B cell (primary cell): ENCODE measurements around the gene MOB3B. TPM values are rescaled to one million over a fixed set of nuclear protein-coding genes. Genes with fewer than 3 reads are reported as not detected.

Experiments used
- ATAC-seq: fragments of 200-7000 bp; cut with Tn5 transposase; one replicate; pipeline ENCODE4 v1.10.0; 2021; ENCODE audit warnings: low read depth, mild to moderate bottlenecking, moderate number of reproducible peaks, moderate library complexity
- CTCF ChIA-PET: fragments of 350-600 bp; sonication (Branson Sonifier 250); formaldehyde crosslinking; loops from one replicate; lab custom pipeline; 2021; ENCODE audit warnings: antibody characterized with exemption, inconsistent platforms; lab: Charles Lee
- POLR2A ChIA-PET: fragments of 350-600 bp; sonication (Branson Sonifier 250); formaldehyde crosslinking; loops from one replicate; lab custom pipeline; 2021; ENCODE audit warnings: antibody characterized with exemption; lab: Charles Lee
- DNase-seq: peaks from one replicate; pipeline ENCODE4 v3.0.0; 2013
- H2AFZ ChIP-seq: 2 replicates; pipeline ENCODE4 v1.6.1; 2012; ENCODE audit warnings: mild to moderate bottlenecking, low read depth, low read length; ENCODE audit not compliant: insufficient read depth, poor library complexity, severe bottlenecking
- H3K27ac ChIP-seq, 2 donors: 1 replicate in 1 of 2; 2 replicates in 1 of 2; pipeline ENCODE4 v1.5.1; 2012 to 2013; ENCODE audit warnings: low read length in 2 of 2, mild to moderate bottlenecking in 2 of 2, moderate library complexity in 1 of 2
- H3K27me3 ChIP-seq, 4 experiments: fragments of 200-600 bp in 1 of 4; sonication (generic) in 1 of 4; replicated peaks in 1 of 4; 1 replicate in 2 of 4; 2 replicates in 2 of 4; pipeline versions ENCODE4 v1.6.1 to v1.7.0; 2013 to 2016; ENCODE audit warnings: low read length in 3 of 4, mild to moderate bottlenecking in 2 of 4, mixed read lengths in 1 of 4, moderate library complexity in 1 of 4; ENCODE audit not compliant: insufficient read depth in 4 of 4, control insufficient read depth in 3 of 4; ENCODE audit errors: control extremely low read depth in 1 of 4
- H3K36me3 ChIP-seq, 2 experiments: replicated peaks in 1 of 2; 1 replicate in 1 of 2; 2 replicates in 1 of 2; pipeline versions ENCODE4 v1.6.1 to v1.7.1; 2013; ENCODE audit warnings: low read length in 1 of 2; ENCODE audit not compliant: insufficient read depth in 2 of 2, control insufficient read depth in 1 of 2; ENCODE audit errors: control extremely low read depth in 1 of 2, extremely low read depth in 1 of 2
- H3K4me1 ChIP-seq, 2 donors: fragments of 200-600 bp in 1 of 2; sonication (generic) in 1 of 2; 1 replicate in 1 of 2; 2 replicates in 1 of 2; pipeline versions ENCODE4 v1.5.1 to v1.6.1; 2013 to 2017; ENCODE audit warnings: low read length in 2 of 2; ENCODE audit not compliant: control insufficient read depth in 2 of 2, insufficient read depth in 2 of 2
- H3K4me2 ChIP-seq: replicated peaks from 2 replicates; pipeline ENCODE3; 2012; ENCODE audit warnings: mild to moderate bottlenecking, low read depth, low read length; ENCODE audit not compliant: poor library complexity, severe bottlenecking
- H3K4me3 ChIP-seq, 5 experiments: fragments of 200-600 bp in 1 of 5; sonication (generic) in 1 of 5; 1 replicate in 3 of 5; 2 replicates in 2 of 5; pipeline versions ENCODE4 v1.5.1 to v1.7.0; 2011 to 2016; ENCODE audit warnings: low read length in 4 of 5, mild to moderate bottlenecking in 4 of 5, low read depth in 2 of 5, control low read depth in 1 of 5, moderate library complexity in 1 of 5; ENCODE audit not compliant: insufficient read depth in 1 of 5; ENCODE audit errors: control extremely low read depth in 1 of 5, extremely low read depth in 1 of 5
- H3K79me2 ChIP-seq: fragments of 200-600 bp; sonication (generic); one replicate; pipeline ENCODE4 v1.6.0; 2016; ENCODE audit warnings: low read length; ENCODE audit not compliant: control insufficient read depth, insufficient read depth
- H3K9ac ChIP-seq: fragments of 200-600 bp; sonication (generic); 2 replicates; pipeline ENCODE4 v1.6.1; 2017; ENCODE audit warnings: mild to moderate bottlenecking, low read length, moderate library complexity
- H3K9me3 ChIP-seq, 3 donors: one replicate each; pipeline versions ENCODE4 v1.6.1 to v1.7.1; 2013; ENCODE audit warnings: low read length in 2 of 3; ENCODE audit not compliant: control insufficient read depth in 2 of 3, insufficient read depth in 1 of 3; ENCODE audit errors: control extremely low read depth in 1 of 3
- H4K20me1 ChIP-seq: 2 replicates; pipeline ENCODE4 v1.6.0; 2012; ENCODE audit warnings: mild to moderate bottlenecking, low read length; ENCODE audit not compliant: insufficient read depth, control insufficient read depth, poor library complexity, severe bottlenecking
- H3K27ac Mint-ChIP-seq: one replicate; pipeline ENCODE4 v1.8.0; 2021; ENCODE audit warnings: mixed read lengths
- H3K27me3 Mint-ChIP-seq: one replicate; pipeline ENCODE4 v1.8.0; 2021; ENCODE audit warnings: mixed read lengths
- H3K4me1 Mint-ChIP-seq: one replicate; pipeline ENCODE4 v1.8.0; 2021; ENCODE audit warnings: mixed read lengths
- H3K4me3 Mint-ChIP-seq: one replicate; pipeline ENCODE4 v1.8.0; 2021; ENCODE audit warnings: mixed read lengths
- H3K9me3 Mint-ChIP-seq: one replicate; pipeline ENCODE4 v1.8.0; 2022; ENCODE audit warnings: mixed read lengths; ENCODE audit not compliant: insufficient read depth
- EZH2 ChIP-seq: IDR thresholded peaks from 2 replicates; pipeline ENCODE4 v1.6.1; 2012; ENCODE audit warnings: borderline replicate concordance, low read depth, mild to moderate bottlenecking, moderate library complexity, low read length; ENCODE audit not compliant: insufficient read depth, poor library complexity, severe bottlenecking
- WGBS: methylation state at CpG from one replicate; pipeline ENCODE4 v1.1.5; 2013; ENCODE audit warnings: missing lambda C conversion rate; ENCODE audit not compliant: insufficient coverage; 5-methylcytosine and 5-hydroxymethylcytosine counted together
- intact Hi-C: fragments of 100-400 bp; cut with micrococcal nuclease; formaldehyde crosslinking; loops from one replicate; pipeline ENCODE4 v1.10.0; 2022
- polyA plus RNA-seq: library from polyadenylated mRNA; depleted of rRNA; stranded (reverse); fragments of >200 nt; gene quantifications from 2 replicates; pipeline ENCODE4 v1.2.3, GENCODE V29; 2012
- total RNA-seq, 2 donors: library from RNA; stranded (reverse); fragments of 120-200 nt in 1 of 2; gene quantifications; 1 replicate in 1 of 2; 2 replicates in 1 of 2; pipeline versions ENCODE4 v1.2.3 to v1.2.4, GENCODE V29; 2013 to 2022
- TF ChIP-seq, protein P1 (sequence below): fragments of 200-600 bp; IDR thresholded peaks from one replicate; pipeline ENCODE4 v1.8.0; 2022; ENCODE audit warnings: antibody characterized with exemption, mild to moderate bottlenecking

Gene MOB3B
- total and polyA plus RNA-seq, 2 donors (not counting 1 experiment from before 2014, with no cell fraction given) = 7.3 to 7.9 TPM

DNA sequence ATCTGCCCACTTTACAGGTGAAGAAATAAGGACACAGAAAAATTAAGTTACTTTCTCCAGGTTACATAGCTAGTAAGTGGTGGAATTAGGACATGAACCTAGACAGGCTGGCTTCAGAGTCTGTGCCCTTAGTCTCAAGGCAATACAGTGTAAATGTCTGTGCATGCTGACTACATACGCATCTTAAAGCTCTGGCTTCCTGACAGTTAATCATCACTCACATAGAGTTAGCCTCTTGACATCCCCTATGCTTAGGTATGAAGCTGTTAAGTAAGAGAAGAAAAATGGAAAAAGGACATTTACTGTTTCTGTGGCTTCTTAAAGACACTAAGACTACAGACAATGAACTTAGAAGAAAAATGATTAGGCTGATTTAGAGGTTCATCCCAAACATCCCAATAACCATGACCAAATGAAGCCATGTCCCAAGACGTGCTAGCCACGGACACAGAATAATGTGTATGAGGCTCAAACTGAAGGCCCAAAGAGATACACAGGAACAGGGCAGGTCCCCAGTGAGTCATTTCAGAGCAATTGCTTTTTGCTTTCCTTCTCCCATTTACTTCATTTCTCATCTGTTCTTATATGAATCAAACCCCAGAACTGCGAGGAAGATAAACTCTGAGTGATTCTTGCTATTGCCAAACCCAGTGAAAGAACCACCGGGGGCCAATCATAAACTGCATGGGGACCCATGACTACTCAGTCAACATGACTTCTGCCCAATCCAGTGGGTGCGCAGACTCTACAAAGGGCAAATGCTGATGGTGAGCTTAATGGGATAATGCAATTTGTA lies 105.5 kb downstream of the MOB3B start:
- Histone ChIP-seq H3K9ac (no peak overlapping the region), H3K4me2 (no peak overlapping the region), H2AFZ (no peak overlapping the region), H4K20me1 (peaks cover 5% of the 10 kb centered on the region), H3K27me3 (no peaks in the 10 kb centered on the region), H3K27ac (no peak overlapping the region), H3K4me1 (peaks cover 25 to 27% of the 10 kb centered on the region in 2 donors), H3K9me3 (no peaks in the 10 kb centered on the region), H3K79me2 (peaks cover 71% of the 10 kb centered on the region), H3K4me3 (no peak overlapping the region), H3K36me3 (no peaks in the 10 kb centered on the region)
- Mint-ChIP-seq H3K27ac (no peak overlapping the region), H3K4me1 (peaks cover 69% of the 10 kb centered on the region), H3K27me3 (no peaks in the 10 kb centered on the region), H3K4me3 (no peak overlapping the region), H3K9me3 (peaks cover 3% of the 10 kb centered on the region)
- TF ChIP-seq EZH2 = no peak
- TF ChIP-seq, protein P1, sequence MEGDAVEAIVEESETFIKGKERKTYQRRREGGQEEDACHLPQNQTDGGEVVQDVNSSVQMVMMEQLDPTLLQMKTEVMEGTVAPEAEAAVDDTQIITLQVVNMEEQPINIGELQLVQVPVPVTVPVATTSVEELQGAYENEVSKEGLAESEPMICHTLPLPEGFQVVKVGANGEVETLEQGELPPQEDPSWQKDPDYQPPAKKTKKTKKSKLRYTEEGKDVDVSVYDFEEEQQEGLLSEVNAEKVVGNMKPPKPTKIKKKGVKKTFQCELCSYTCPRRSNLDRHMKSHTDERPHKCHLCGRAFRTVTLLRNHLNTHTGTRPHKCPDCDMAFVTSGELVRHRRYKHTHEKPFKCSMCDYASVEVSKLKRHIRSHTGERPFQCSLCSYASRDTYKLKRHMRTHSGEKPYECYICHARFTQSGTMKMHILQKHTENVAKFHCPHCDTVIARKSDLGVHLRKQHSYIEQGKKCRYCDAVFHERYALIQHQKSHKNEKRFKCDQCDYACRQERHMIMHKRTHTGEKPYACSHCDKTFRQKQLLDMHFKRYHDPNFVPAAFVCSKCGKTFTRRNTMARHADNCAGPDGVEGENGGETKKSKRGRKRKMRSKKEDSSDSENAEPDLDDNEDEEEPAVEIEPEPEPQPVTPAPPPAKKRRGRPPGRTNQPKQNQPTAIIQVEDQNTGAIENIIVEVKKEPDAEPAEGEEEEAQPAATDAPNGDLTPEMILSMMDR = no peak
- intact Hi-C loops = no loop called here
- 84% methylated on average over 3 of the region's 6 CpGs for WGBS
- no peak for ATAC-seq
- no peak for DNase-seq
- ChIA-PET POLR2A (interaction anchor here (0.5 to 0.7 kb wide), 3 partner anchors 74 to 140 kb away, joined by 4 to 6 read pairs (median 4); no protein-coding TSS in a partner anchor), CTCF (interaction anchor here (0.6 to 2.2 kb wide), 5 partner anchors 56 to 106 kb away, joined by 3 to 6 read pairs (median 3); partner anchors contain the start of gene MOB3B)

DNA sequence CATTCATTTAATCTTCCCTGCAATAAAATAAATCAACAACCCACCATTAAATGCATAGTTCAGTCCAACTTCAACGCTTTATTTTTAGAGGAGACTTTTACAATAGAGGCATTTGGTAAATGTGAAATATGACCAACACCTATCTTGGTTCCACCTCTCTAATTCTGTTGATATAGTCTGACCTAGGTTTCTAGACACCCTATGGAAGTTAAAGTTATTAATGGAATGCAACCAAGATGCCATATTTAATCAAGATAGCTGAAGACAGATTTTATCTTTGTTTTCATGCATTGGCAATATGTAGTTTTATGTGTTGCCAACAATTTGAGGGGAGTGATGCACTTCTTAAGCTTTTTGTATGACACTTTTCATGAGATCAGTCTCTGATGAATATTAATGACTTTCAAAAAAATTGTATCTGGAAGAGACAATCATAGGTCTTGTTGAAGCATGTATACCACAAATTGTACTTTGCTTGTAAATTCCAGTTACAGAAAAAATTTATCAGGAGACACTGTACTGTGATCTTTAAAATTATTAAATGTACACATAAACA lies 107.3 kb downstream of the MOB3B start:
- H3K4me1 Mint-ChIP-seq = peaks cover 70% of the 10 kb centered on the region
- no peak overlapping the region for H3K27ac Mint-ChIP-seq
- H3K27ac ChIP-seq = no peak overlapping the region
- peaks cover 19 to 22% of the 10 kb centered on the region in 2 donors for H3K4me1 ChIP-seq
- H3K4me2 ChIP-seq = no peak overlapping the region
- intact Hi-C loops = no loop called here
- H3K27me3 Mint-ChIP-seq = no peaks in the 10 kb centered on the region
- H3K79me2 ChIP-seq = peaks cover 72% of the 10 kb centered on the region
- CTCF ChIA-PET = interaction anchor here (0.8 to 2.2 kb wide), 3 partner anchors 15 to 90 kb away, joined by 3 to 6 read pairs (median 3); no protein-coding TSS in a partner anchor
- no peak for DNase-seq
- peaks cover 3% of the 10 kb centered on the region for H3K9me3 Mint-ChIP-seq
- H3K9me3 ChIP-seq = no peaks in the 10 kb centered on the region
- no peaks in the 10 kb centered on the region for H3K27me3 ChIP-seq
- WGBS = no CpG with 5 or more reads among the region's 1 CpG
- no peak overlapping the region for H3K9ac ChIP-seq
- no peak for ATAC-seq
- no peaks in the 10 kb centered on the region for H3K36me3 ChIP-seq
- peaks cover 5% of the 10 kb centered on the region for H4K20me1 ChIP-seq
- H3K4me3 ChIP-seq = no peak overlapping the region
- no peak for TF ChIP-seq EZH2
- TF ChIP-seq, protein P1 = no peak
- H2AFZ ChIP-seq = no peak overlapping the region
- POLR2A ChIA-PET = no interaction called here
- H3K4me3 Mint-ChIP-seq = no peak overlapping the region
